Vagina (tissue), 2 donors: Measurements from ENCODE around the gene LMX1B.

Experiments
- CTCF ChIP-seq, 3 experiments: fragments of 450-650 bp in 2 of 3; fragments of 200-600 bp in 1 of 3; sonication (generic) in 1 of 3; IDR thresholded peaks; one replicate each; pipeline ENCODE4 v1.5.1; 2017 to 2019; ENCODE audit warnings: antibody characterized with exemption in 3 of 3, mild to moderate bottlenecking in 2 of 3, moderate library complexity in 2 of 3
- POLR2AphosphoS5 ChIP-seq, 2 donors: sonication (generic); formaldehyde crosslinking; IDR thresholded peaks; one replicate each; pipeline ENCODE4 v1.9.0; 2017; ENCODE audit warnings: antibody characterized with exemption in 2 of 2, mild to moderate bottlenecking in 2 of 2, low read depth in 1 of 2; ENCODE audit not compliant: insufficient read depth in 1 of 2

GRCh38 chr9:126633881-126634558 is 20.3 kb downstream of the LMX1B start:
- TF ChIP-seq CTCF (IDR thresholded peaks at IDR 0.05), result no peak
- no peak for TF ChIP-seq POLR2AphosphoS5 (IDR thresholded peaks at IDR 0.05; ENCODE audit: insufficient read depth in 1 of 2, low read depth in 1 of 2)
